Right forelimb (tissue), 1 donor: ENCODE data around the gene ZC3H7B.
"Not testable (repeated sequence)": the region's sequence is repeated elsewhere in the genome, so short reads cannot be mapped to it uniquely, and the experiment has no call there.

ENCODE experiments used
- DNase-seq: peaks from one replicate; pipeline ENCODE4 v3.0.0-alpha.2; 2018

Gene ZC3H7B

GRCh38 chr22:41301085-41302020 is at the start of gene ZC3H7B:
Gene ZC3H7B, plus strand, starts transcription at chr22:41301525. Its CDS starts 19,136 bp downstream, at chr22:41320661.
- DNase-seq: peak; percentile 87

GRCh38 chr22:41252365-41252764 is 49.0 kb upstream of the ZC3H7B start:
- DNase-seq: no peak

- DNase-seq: no peak
These were observed 47.1 kb upstream of the ZC3H7B start for GRCh38 chr22:41254230-41254629.

- DNase-seq: no peak
These were observed 44.8 kb upstream of the ZC3H7B start for GRCh38 chr22:41256254-41257253.

- no peak for DNase-seq
These were observed 43.6 kb upstream of the ZC3H7B start for GRCh38 chr22:41257696-41258095.

GRCh38 chr22:41259756-41260155 is 41.6 kb upstream of the ZC3H7B start:
- DNase-seq: not testable (repeated sequence)

GRCh38 chr22:41260871-41261270 is 40.5 kb upstream of the ZC3H7B start:
- no peak for DNase-seq

- no peak for DNase-seq
These were observed 39.6 kb upstream of the ZC3H7B start for GRCh38 chr22:41261541-41262249.

GRCh38 chr22:41262250-41262765 is 39.0 kb upstream of the ZC3H7B start:
- no peak for DNase-seq

- no peak for DNase-seq
These were observed 37.6 kb upstream of the ZC3H7B start for GRCh38 chr22:41263704-41264103.

- no peak for DNase-seq
These were observed 36.9 kb upstream of the ZC3H7B start for GRCh38 chr22:41264408-41264941.

- DNase-seq: no peak
These were observed 33.4 kb upstream of the ZC3H7B start for GRCh38 chr22:41267958-41268357.

- no peak for DNase-seq
These were observed 29.5 kb upstream of the ZC3H7B start for GRCh38 chr22:41271787-41272186.

GRCh38 chr22:41273128-41273527 is 28.2 kb upstream of the ZC3H7B start:
- no peak for DNase-seq

GRCh38 chr22:41274856-41275255 is 26.5 kb upstream of the ZC3H7B start:
- DNase-seq: no peak

GRCh38 chr22:41280065-41280464 is 21.3 kb upstream of the ZC3H7B start:
- no peak for DNase-seq

GRCh38 chr22:41280854-41281253 is 20.5 kb upstream of the ZC3H7B start:
- no peak for DNase-seq

GRCh38 chr22:41284465-41284864 is 16.9 kb upstream of the ZC3H7B start:
- no peak for DNase-seq

- peak; percentile 59 for DNase-seq
These were observed 15.9 kb upstream of the ZC3H7B start for GRCh38 chr22:41285441-41285819.

GRCh38 chr22:41285820-41286638 is 15.3 kb upstream of the ZC3H7B start, which contains the start of gene RANGAP1:
Gene RANGAP1, minus strand, starts transcription at chr22:41286187. Its CDS starts 5,143 bp downstream, at chr22:41281044.
- DNase-seq: peak; percentile 99

GRCh38 chr22:41286639-41287091 is 14.7 kb upstream of the ZC3H7B start:
- DNase-seq: no peak
